Measurements from ENCODE around the gene LLPH.
"Not testable (repeated sequence)": the region's sequence is repeated elsewhere in the genome, so short reads cannot be mapped to it uniquely, and the experiment has no call there.

Gene LLPH

GRCh38 chr12:66130267-66131066 is at the start of gene LLPH:
TSS of gene LLPH (minus strand) at chr12:66130750. CDS start at chr12:66129106, 1,644 bp downstream.
- DNase-seq = peak; percentile 52

GRCh38 chr12:66176105-66176900 is 45.8 kb upstream of the LLPH start:
- no peak for DNase-seq

- not testable (repeated sequence) for DNase-seq
Observed at GRCh38 chr12:66174391-66175325, 44.1 kb upstream of the LLPH start.

- DNase-seq = no peak
Observed at GRCh38 chr12:66170606-66171005, 40.1 kb upstream of the LLPH start.

- peak; percentile 72 for DNase-seq
Observed at GRCh38 chr12:66169221-66170170, 38.9 kb upstream of the LLPH start, which contains the start of gene TMBIM4. TSS of gene TMBIM4 (minus strand) at chr12:66169996. CDS start at chr12:66169951, 45 bp downstream.

- no peak for DNase-seq
Observed at GRCh38 chr12:66168410-66168809, 37.9 kb upstream of the LLPH start.

GRCh38 chr12:66166561-66166960 is 36.0 kb upstream of the LLPH start:
- no peak for DNase-seq

- no peak for DNase-seq
Observed at GRCh38 chr12:66165141-66165540, 34.6 kb upstream of the LLPH start.

GRCh38 chr12:66164349-66164821 is 33.8 kb upstream of the LLPH start:
- no peak for DNase-seq

- no peak for DNase-seq
Observed at GRCh38 chr12:66163289-66163688, 32.7 kb upstream of the LLPH start.

- no peak for DNase-seq
Observed at GRCh38 chr12:66162701-66163100, 32.2 kb upstream of the LLPH start.

- no peak for DNase-seq
Observed at GRCh38 chr12:66160704-66161103, 30.2 kb upstream of the LLPH start.

GRCh38 chr12:66159123-66159522 is 28.6 kb upstream of the LLPH start:
- DNase-seq = no peak

GRCh38 chr12:66156654-66157053 is 26.1 kb upstream of the LLPH start:
- DNase-seq = no peak

GRCh38 chr12:66154776-66155175 is 24.2 kb upstream of the LLPH start:
- DNase-seq = no peak

GRCh38 chr12:66152732-66153131 is 22.2 kb upstream of the LLPH start:
- no peak for DNase-seq

GRCh38 chr12:66149702-66150398 is 19.3 kb upstream of the LLPH start:
- DNase-seq = no peak

GRCh38 chr12:66144791-66145754 is 14.5 kb upstream of the LLPH start:
- DNase-seq = peak; percentile 9

- DNase-seq = no peak
Observed at GRCh38 chr12:66143868-66144267, 13.3 kb upstream of the LLPH start.

GRCh38 chr12:66142826-66143225 is 12.3 kb upstream of the LLPH start:
- no peak for DNase-seq

Data from NCI-H1694 (cell line).